HG02885 (cell line): ENCODE data around the gene CCDC71.

Experiments used
- ATAC-seq: cut with Tn5 transposase; IDR thresholded peaks from one replicate; pipeline ENCODE4 v1.9.1; 2021; ENCODE audit warnings: mild to moderate bottlenecking; ENCODE audit not compliant: unreplicated experiment, poor library complexity

Gene CCDC71

GRCh38 chr3:49171119-49171774, 5.1 kb upstream of the CCDC71 start, which contains the start of gene KLHDC8B:
KLHDC8B (plus strand) TSS chr3:49171598; CDS start chr3:49172770, 1,172 bp downstream.
- ATAC-seq: peak; percentile 70

GRCh38 chr3:49170744-49171118, 4.6 kb upstream of the CCDC71 start:
- no peak for ATAC-seq

DNA sequence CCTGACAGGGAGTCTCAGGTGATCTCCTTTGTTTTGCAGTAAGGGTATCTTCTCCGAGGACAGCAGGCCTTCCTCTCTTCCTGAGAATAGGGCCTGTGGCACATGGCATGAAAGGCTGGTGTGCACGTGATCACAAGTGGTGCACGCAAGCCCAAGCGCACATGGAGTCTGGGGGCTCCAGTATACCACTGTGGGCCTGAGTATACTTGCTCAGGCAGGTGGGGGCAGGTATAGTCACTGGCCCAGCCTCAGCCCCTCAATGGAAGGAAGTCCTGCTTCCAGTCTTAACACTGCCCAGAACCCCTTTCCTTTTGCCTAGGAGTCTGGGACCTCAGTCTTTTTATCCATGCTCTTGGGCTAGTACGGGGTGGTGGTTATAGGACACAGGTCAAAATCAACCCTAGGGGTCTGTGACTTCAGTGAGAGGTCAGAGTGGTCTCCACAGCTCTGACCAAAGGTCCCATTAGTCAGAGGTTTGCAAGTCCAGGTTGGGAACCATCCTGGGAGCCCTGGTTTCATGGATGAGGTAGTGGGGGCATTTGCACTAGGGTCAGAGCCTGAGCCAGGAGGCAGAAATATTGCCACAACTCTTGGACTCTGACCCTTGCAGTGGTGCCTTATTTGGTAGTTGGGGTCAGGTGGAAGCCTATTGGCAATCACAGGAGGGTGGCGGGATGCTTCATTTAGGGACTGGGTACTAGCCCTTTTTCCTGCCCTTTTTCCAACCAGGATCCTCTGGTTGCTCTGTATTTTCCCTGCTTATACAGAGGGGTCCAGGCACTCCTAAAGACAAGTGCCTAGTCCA, 823 bp upstream of the CCDC71 start:
- ATAC-seq: no peak

GRCh38 chr3:49164983-49165720, 979 bp downstream of the CCDC71 start:
- ATAC-seq: no peak

GRCh38 chr3:49163609-49164008, 2.5 kb downstream of the CCDC71 start:
- no peak for ATAC-seq

DNA sequence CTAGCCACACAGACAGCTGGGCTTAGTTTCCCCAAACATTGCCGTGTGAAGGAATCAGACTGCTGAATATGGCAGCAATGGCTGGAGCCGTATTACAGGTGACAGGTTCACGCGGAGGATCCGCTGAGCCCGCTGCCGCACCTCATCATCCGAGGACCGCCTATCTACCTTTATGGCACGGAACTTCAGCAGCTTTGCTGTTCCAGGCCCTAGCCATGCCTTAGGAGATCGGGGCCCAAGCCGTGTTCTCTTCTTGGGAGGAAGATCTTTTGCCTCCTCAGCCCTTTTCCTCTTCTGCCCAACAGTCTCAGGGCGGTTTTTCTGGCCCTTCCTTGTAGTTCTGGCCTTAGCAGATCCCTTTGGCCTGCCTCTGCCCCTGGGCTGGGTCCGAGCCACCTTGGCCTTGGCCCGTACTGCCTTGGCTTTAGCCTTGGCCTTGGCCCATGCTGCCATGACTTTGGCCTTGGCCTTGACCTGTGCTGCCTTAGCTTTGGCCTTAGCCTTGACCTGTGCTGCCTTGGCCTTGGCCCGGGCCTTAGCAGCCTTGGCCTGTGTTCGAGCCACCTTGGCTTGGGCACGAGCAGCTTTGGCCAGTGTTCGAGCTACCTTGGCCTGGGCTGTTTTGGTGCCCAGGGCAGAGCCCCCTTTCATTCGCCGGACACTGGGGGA, 3.2 kb downstream of the CCDC71 start:
- no peak for ATAC-seq

DNA sequence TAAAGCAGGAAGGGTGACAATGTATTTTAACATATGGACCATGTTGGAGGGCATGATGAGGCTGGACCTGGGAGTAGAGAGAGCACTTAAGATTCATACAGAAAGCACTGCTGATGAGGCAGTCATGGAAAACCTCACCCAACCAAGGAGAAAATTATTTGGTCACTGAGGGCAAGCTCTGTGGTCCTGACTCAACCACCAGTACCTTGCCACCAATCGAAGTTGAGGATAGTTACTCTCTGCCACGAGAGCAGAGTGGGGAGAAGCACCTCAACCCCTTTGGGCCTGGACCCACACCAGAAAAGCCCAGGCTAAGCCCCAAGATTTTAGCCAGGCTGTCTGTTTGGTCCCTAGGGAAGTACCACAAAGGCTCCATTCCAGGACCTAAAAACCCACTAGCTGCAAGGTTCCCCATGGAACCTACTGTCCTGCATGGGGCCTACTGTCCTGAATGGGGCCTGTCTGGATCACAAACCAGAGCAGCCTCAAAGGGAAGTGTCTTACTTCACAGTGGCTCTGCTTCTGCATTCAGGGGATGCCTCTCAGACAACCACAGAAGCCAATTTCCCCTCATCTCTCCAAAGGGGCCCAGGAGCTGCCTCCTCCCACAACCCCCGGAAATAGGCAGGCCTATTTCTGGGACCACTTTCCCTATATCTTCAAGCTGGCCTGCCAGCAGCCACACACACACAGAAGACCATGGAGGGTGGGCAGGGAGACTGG, 4.2 kb downstream of the CCDC71 start:
- ATAC-seq: no peak

GRCh38 chr3:49161197-49161596, 4.9 kb downstream of the CCDC71 start:
- ATAC-seq: no peak

DNA sequence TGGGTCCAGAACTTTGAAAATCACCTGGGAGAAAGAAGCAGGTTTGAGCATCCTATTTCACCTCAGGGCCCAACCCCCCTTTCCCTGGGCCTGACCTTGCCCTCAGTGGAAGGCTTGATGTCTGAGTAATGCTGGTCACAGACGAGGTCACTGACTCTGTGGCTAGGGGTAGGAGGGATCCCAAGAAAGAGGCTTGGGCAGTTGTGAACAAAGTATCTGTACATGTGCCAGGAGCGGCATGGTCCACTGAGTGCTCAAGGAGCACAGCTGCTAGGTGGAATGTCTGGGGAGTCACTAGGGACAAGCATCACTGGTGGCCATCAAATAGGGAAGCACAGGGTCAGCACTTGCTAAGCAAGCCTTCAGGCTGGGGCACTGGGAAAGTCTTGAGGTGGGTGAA, 7.3 kb downstream of the CCDC71 start:
- no peak for ATAC-seq

DNA sequence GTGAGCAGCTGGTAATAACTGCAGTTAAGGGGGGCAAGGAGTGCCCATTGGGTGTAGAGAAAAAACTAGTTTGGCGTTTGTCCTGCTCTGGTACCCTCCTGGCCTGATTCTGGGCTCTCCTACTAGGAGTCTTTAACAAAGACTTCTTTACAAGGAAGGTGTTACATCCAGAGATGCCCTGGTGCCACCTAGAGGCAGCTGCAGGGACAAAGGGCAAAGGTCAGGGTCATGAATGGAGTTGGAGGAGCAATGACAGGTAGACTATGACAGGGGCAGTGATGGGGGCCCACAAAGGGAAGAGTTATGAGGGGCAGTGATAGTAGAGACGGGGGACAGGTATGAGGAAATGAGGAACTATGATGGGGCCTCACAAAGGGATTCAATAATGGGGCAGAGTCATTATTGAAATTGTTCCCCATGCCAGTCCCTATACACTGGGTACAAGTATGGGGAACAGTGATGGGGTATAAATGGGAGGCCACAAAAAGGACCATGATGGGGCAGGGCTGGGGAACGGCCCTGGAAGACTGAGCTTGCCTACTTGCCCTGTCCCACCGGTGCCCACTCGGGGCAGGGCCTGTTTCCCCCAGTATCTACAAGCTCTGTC, 7.9 kb downstream of the CCDC71 start:
- ATAC-seq: no peak

DNA sequence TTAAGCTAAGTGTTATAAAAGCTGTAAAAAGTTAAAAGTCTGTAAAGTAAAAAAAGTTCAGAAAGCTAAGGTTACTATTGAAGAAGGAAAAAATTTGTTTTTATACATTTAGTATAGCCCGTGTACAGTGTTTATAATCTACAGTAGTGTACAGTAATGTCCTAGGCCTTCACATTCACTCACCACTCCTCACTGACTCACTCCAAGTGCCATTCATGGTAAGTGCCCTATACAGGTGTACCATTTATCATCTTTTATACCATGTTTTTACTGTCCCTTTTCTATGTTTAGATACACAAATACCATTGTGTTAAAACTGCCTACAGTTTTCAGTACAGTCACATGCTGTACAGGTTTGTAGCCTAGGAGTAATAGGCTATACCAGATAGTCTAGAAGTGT, 8.8 kb downstream of the CCDC71 start:
- ATAC-seq: no peak

DNA sequence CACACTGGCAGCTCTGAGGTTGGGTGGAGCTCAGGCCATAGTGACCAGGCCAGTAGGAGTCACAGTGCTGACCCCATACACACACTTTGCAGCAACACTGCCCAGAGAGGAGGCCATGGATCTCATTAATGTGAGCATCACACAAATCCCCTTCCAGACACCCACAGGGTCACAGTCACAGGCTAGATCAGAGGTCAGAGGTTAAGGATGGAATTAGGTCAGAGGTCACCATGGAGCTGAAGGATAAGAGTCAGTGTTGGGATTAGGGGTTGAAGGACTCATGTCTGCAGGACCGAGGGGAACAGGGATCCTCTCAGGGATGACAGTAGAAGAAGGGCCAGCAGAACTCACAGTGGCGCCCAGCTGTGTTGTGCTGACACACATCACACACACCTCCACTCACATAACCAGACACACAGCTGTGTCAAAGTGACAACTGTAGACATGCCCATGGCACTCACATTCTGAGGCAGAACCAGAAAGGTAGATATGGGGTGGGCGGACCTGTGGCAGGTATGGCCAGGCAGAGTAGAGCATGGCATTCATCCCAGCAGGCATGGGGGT, 12.7 kb downstream of the CCDC71 start:
- ATAC-seq: no peak

GRCh38 chr3:49151610-49152009, 14.5 kb downstream of the CCDC71 start:
- no peak for ATAC-seq

GRCh38 chr3:49148159-49148558, 18.0 kb downstream of the CCDC71 start:
- ATAC-seq: no peak

DNA sequence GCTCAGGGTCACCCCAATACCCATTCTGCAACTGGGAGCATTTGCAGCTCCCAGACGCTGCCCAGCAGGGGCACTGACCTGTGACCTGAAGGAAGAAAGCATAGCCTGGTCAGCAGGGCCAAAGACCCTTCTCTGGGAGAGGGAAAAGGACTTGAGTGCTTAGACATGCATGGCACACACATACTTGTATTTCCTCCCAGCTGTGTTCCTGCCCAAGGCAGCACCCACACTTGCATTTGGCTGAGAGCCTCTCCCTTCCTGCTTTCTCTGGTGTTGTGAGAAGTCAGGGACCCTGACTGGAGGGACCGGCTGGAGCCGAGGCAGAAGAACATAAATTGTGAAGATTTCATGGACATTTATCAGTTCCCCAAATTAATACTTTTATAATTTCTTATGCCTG, 26.1 kb downstream of the CCDC71 start:
- ATAC-seq: no peak

- no peak for ATAC-seq
Measured at GRCh38 chr3:49135499-49135898, 30.6 kb downstream of the CCDC71 start.

DNA sequence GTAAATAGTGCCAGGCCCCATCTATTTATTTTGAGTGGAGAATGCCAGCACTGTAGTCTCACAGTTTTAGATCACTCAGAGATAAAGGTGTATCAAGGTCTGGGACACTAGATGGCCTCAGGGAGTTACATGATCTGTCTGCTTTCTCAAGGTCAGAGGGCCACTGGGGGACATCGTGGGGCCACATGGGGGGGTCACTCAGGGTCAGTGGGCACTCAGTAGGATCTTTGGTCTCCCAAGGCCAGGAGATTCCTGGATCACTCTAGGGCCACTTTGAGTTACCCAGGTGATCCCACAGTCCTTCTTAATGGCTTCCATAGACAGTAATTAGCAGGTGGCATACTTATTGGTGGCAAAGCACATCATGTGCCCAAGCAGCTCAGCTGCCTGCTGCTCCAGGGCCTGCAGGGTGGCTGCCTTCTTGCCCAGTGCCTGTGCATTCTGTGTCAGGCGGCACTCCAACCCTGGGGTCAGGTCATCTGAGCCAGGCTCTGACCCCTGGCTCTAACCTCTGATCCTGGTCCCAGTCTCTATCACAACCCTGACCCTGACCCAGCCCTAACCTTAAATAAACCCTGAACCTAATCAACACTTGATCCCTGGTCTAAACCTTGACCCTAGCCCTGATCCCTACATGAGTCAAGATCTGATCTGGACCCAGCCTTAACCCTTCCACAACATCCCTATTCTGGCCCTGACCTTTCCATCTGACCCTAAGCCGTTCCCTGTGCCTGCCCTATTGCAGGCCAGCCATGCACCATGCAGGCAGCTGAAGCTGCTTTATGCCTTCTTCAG, 31.5 kb downstream of the CCDC71 start:
- ATAC-seq: no peak

DNA sequence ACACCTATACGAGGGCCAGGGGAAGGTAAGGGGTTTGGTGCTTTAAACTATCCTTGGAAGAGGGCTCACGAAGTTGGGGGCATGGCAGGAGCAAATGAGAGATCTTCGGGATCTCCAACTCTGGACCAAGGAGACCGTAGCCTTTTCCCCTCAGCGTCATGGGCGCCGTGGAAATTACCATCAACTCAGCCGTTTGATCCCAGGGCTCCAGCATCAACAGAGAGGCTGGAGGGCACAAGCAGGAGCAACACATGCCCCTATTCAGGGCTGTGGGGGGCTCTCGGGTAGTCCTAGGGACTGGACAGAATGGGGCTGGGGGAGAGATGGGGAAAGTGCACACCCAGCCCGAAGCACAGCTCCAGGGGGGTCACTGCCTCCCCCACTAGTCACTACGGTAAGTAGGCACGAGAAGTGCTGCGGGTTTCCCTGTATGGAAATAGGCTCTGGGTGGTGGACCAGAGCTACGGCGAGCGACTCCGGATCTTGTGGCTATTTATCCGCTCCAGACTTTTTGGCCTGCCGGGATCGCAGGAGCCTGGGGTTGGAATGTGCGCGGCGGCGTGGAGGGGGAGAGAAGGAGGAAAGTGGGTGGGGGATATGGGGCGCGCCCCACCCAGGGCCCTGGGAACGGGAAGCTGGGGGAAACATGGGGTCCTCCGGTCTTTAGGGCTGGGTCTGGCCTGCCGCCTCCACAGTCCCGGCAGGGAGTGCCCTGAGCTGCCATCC, 32.7 kb downstream of the CCDC71 start:
- ATAC-seq: no peak
